Ishikawa (cell line): ENCODE data around the gene GPX3.

ENCODE experiments used
- CREB1 ChIP-seq: IDR thresholded peaks from 2 replicates; pipeline ENCODE4 v1.6.1; 2012; ENCODE audit warnings: low read depth
- RAD21 ChIP-seq: IDR thresholded peaks from 2 replicates; pipeline ENCODE4 v1.6.1; 2012; ENCODE audit warnings: low read depth
- TAF1 ChIP-seq: IDR thresholded peaks from 2 replicates; pipeline ENCODE4 v1.6.1; 2012; ENCODE audit warnings: low read depth, mild to moderate bottlenecking
- TF ChIP-seq, protein P1 (sequence below): IDR thresholded peaks from 2 replicates; pipeline ENCODE4 v1.6.1; 2012; ENCODE audit warnings: low read depth, mild to moderate bottlenecking
- TF ChIP-seq, protein P2 (sequence below): IDR thresholded peaks from 2 replicates; pipeline ENCODE4 v1.6.1; 2012

DNA sequence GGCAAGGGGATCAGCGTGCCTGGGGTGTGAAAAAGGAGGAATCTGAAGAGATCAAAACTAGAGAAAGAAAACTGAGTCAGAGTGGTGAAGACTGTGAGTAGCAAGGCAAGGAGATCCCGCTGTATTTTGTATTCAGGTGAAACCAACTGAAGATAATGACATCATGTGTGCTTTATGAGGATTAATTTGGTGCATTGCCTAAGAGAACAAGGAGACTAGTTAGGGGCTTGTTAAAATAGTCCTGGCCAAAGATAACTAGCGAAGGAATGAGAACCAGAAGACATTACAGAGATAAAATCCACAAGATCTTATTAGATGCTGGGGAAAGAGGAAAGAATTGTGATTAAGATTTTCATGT, 16.9 kb upstream of the GPX3 start:
- TF ChIP-seq TAF1 (no peak), RAD21 (no peak), CREB1 (no peak)
- TF ChIP-seq, protein P1, sequence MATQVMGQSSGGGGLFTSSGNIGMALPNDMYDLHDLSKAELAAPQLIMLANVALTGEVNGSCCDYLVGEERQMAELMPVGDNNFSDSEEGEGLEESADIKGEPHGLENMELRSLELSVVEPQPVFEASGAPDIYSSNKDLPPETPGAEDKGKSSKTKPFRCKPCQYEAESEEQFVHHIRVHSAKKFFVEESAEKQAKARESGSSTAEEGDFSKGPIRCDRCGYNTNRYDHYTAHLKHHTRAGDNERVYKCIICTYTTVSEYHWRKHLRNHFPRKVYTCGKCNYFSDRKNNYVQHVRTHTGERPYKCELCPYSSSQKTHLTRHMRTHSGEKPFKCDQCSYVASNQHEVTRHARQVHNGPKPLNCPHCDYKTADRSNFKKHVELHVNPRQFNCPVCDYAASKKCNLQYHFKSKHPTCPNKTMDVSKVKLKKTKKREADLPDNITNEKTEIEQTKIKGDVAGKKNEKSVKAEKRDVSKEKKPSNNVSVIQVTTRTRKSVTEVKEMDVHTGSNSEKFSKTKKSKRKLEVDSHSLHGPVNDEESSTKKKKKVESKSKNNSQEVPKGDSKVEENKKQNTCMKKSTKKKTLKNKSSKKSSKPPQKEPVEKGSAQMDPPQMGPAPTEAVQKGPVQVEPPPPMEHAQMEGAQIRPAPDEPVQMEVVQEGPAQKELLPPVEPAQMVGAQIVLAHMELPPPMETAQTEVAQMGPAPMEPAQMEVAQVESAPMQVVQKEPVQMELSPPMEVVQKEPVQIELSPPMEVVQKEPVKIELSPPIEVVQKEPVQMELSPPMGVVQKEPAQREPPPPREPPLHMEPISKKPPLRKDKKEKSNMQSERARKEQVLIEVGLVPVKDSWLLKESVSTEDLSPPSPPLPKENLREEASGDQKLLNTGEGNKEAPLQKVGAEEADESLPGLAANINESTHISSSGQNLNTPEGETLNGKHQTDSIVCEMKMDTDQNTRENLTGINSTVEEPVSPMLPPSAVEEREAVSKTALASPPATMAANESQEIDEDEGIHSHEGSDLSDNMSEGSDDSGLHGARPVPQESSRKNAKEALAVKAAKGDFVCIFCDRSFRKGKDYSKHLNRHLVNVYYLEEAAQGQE, result no peak
- TF ChIP-seq, protein P2, sequence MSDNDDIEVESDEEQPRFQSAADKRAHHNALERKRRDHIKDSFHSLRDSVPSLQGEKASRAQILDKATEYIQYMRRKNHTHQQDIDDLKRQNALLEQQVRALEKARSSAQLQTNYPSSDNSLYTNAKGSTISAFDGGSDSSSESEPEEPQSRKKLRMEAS, result no peak
